Epithelial cell of umbilical artery (primary cell): ENCODE measurements around the gene TTYH1. TPM values are rescaled to one million over a fixed set of nuclear protein-coding genes. Genes with fewer than 3 reads are reported as not detected.

Experiments used
- total RNA-seq: library from RNA; depleted of rRNA; stranded (reverse); fragments of >200 nt; gene quantifications from 2 replicates; pipeline ENCODE4 v1.2.3, GENCODE V29; 2014

TTYH1 gene
- not detected in 2 replicates for total RNA-seq

GRCh38 chr19:54415208-54415900, at the start of gene TTYH1:
TTYH1 (plus strand) TSS chr19:54415464; CDS start chr19:54415553, 89 bp downstream.

GRCh38 chr19:54448774-54449700, 33.8 kb downstream of the TTYH1 start, which contains the start of gene LENG8:
LENG8 (plus strand) TSS chr19:54449199; CDS start chr19:54451345, 2,146 bp downstream.

GRCh38 chr19:54463531-54464043, 48.3 kb downstream of the TTYH1 start, which contains the start of gene LENG9:
LENG9 (minus strand) TSS chr19:54463778; CDS start chr19:54463526, 252 bp downstream.

GRCh38 chr19:54473071-54473891, 58.0 kb downstream of the TTYH1 start, which contains the start of gene CDC42EP5:
CDC42EP5 (minus strand) TSS chr19:54473296; CDS start chr19:54465547, 7,749 bp downstream.

Other genes starting within 250 kb of the TTYH1 start
- 0.32 TPM in 1 of 2 replicates, not detected in the other for gene TMC4, start 242.3 kb upstream of the TTYH1 start, total RNA-seq
- 45.1 and 83.9 TPM in 2 replicates for gene MBOAT7, start 225.9 kb upstream of the TTYH1 start, total RNA-seq
- 60.0 and 74.1 TPM in 2 replicates for gene TSEN34, start 224.2 kb upstream of the TTYH1 start, total RNA-seq
- gene RPS9, start 214.6 kb upstream of the TTYH1 start, total RNA-seq: 2,242 and 2,420 TPM in 2 replicates
- gene LILRB3, start 192.5 kb upstream of the TTYH1 start, total RNA-seq: not detected in 2 replicates
- under 0.01 TPM in 1 of 2 replicates, not detected in the other for gene LILRA6, start 172.7 kb upstream of the TTYH1 start, total RNA-seq
- not detected in 2 replicates for gene LILRB5, start 158.2 kb upstream of the TTYH1 start, total RNA-seq
- not detected in 2 replicates for gene LILRB2, start 134.4 kb upstream of the TTYH1 start, total RNA-seq
- gene LILRA5, start 102.3 kb upstream of the TTYH1 start, total RNA-seq: not detected in 2 replicates
- gene LILRA4, start 76.3 kb upstream of the TTYH1 start, total RNA-seq: not detected in 2 replicates
- gene LAIR1, start 50.5 kb upstream of the TTYH1 start, total RNA-seq: not detected in 2 replicates
- 14.3 and 34.3 TPM in 2 replicates for gene LENG8, start 33.7 kb downstream of the TTYH1 start, total RNA-seq
- 5.6 and 7.5 TPM in 2 replicates for gene LENG9, start 48.3 kb downstream of the TTYH1 start, total RNA-seq
- gene CDC42EP5, start 57.8 kb downstream of the TTYH1 start, total RNA-seq: 29.6 and 40.3 TPM in 2 replicates
- gene LAIR2, start 87.4 kb downstream of the TTYH1 start, total RNA-seq: not detected in 2 replicates
- gene LILRA2, start 158.3 kb downstream of the TTYH1 start, total RNA-seq: not detected in 2 replicates
- not detected in 2 replicates for gene LILRA1, start 178.2 kb downstream of the TTYH1 start, total RNA-seq
- not detected in 2 replicates for gene LILRB1, start 215.0 kb downstream of the TTYH1 start, total RNA-seq
- gene LILRB4, start 247.5 kb downstream of the TTYH1 start, total RNA-seq: not detected in 2 replicates